SU-DHL-6 (cell line): ENCODE results near the gene ENTPD6.

Experiments used
- H2AFZ ChIP-seq: fragments of 200-600 bp; sonication (generic); 2 replicates; pipeline ENCODE4 v1.6.1; 2014; ENCODE audit warnings: low read depth, mild to moderate bottlenecking, moderate library complexity, mixed read lengths, antibody characterized with exemption, low read length; ENCODE audit not compliant: severe bottlenecking
- H3F3A ChIP-seq: fragments of 200-600 bp; shearing (Covaris generic); 2 replicates; pipeline ENCODE4 v1.6.0; 2016; ENCODE audit warnings: antibody characterized with exemption, mild to moderate bottlenecking; ENCODE audit not compliant: insufficient read depth
- H3K27ac ChIP-seq: fragments of 200-600 bp; sonication (generic); 2 replicates; pipeline ENCODE4 v1.5.1; 2016; ENCODE audit warnings: low read depth, mild to moderate bottlenecking, low read length, moderate library complexity, mixed read lengths
- H3K27me3 ChIP-seq: fragments of 200-600 bp; sonication (generic), shearing (Covaris generic); 2 replicates; pipeline ENCODE4 v1.6.0; 2014; ENCODE audit warnings: mild to moderate bottlenecking, low read length
- H3K36me3 ChIP-seq: fragments of 200-600 bp; sonication (generic); 2 replicates; pipeline ENCODE4 v1.6.1; 2014; ENCODE audit warnings: mild to moderate bottlenecking, low read length, mixed read lengths
- H3K4me2 ChIP-seq: fragments of 300-600, 200-600 bp; shearing (Covaris generic), sonication (generic); 2 replicates; pipeline ENCODE4 v1.6.0; 2014; ENCODE audit warnings: low read length, low read depth, mild to moderate bottlenecking; ENCODE audit not compliant: poor library complexity, severe bottlenecking
- H3K4me3 ChIP-seq: fragments of 200-600 bp; sonication (generic); 2 replicates; pipeline ENCODE4 v1.5.1; 2014; ENCODE audit warnings: antibody characterized with exemption, low read length, mild to moderate bottlenecking, mixed read lengths; ENCODE audit not compliant: insufficient read depth, poor library complexity, severe bottlenecking
- H3K79me2 ChIP-seq: fragments of 200-600 bp; sonication (generic); 2 replicates; pipeline ENCODE4 v1.6.1; 2014; ENCODE audit warnings: mild to moderate bottlenecking, low read length, moderate library complexity; ENCODE audit not compliant: insufficient read depth
- H3K9ac ChIP-seq: fragments of 200-600 bp; sonication (generic); 2 replicates; pipeline ENCODE4 v1.7.0; 2014; ENCODE audit warnings: mild to moderate bottlenecking, low read length
- H3K9me2 ChIP-seq: fragments of 200-600 bp; sonication (generic); replicated peaks from 2 replicates; pipeline ENCODE4 v1.6.1; 2014; ENCODE audit warnings: low read length; ENCODE audit not compliant: insufficient read depth
- H3K9me3 ChIP-seq: fragments of 200-600 bp; sonication (generic); 2 replicates; pipeline ENCODE4 v1.6.1; 2014; ENCODE audit warnings: low read length, mixed read lengths; ENCODE audit not compliant: insufficient read depth
- H4K20me1 ChIP-seq: fragments of 200-600 bp; sonication (generic); 2 replicates; pipeline ENCODE4 v1.6.1; 2014; ENCODE audit warnings: low read depth, mild to moderate bottlenecking, antibody characterized with exemption, low read length, moderate library complexity, mixed read lengths
- CTCF ChIP-seq: fragments of 200-600 bp; sonication (generic); IDR thresholded peaks from one replicate; pipeline ENCODE4 v1.5.1; 2017; ENCODE audit warnings: antibody characterized with exemption, mild to moderate bottlenecking, low read length, moderate library complexity; ENCODE audit not compliant: insufficient read depth, poor library complexity, severe bottlenecking
- EZH2phosphoT487 ChIP-seq: fragments of 200-600 bp; sonication (generic), shearing (Covaris generic); conservative IDR thresholded peaks from 2 replicates; pipeline ENCODE4 v1.6.1; 2018; ENCODE audit warnings: mild to moderate bottlenecking, antibody characterized with exemption, low read length, moderate library complexity, mixed read lengths

ENTPD6 gene

GRCh38 chr20:25245461-25245860 is 49.9 kb downstream of the ENTPD6 start:
- Histone ChIP-seq H3K79me2 (no peaks in the 10 kb centered on the region), H3K9me2 (no peaks in the 10 kb centered on the region), H3K9me3 (no peaks in the 10 kb centered on the region), H4K20me1 (peaks cover 6% of the 10 kb centered on the region; the same call in 1 of the 2 replicates), H3K36me3 (no peaks in the 10 kb centered on the region), H3K27ac (no peak overlapping the region), H3K9ac (no peak overlapping the region), H3F3A (peaks cover 7% of the 10 kb centered on the region), H2AFZ (no peak overlapping the region), H3K27me3 (no peaks in the 10 kb centered on the region), H3K4me3 (no peak overlapping the region), H3K4me2 (no peak overlapping the region)
- TF ChIP-seq EZH2phosphoT487, result no peak
- no peak for TF ChIP-seq CTCF

GRCh38 chr20:25246182-25246999 is 50.9 kb downstream of the ENTPD6 start:
- no peak overlapping the region for H3K4me3 ChIP-seq
- H3K79me2 ChIP-seq, result no peaks in the 10 kb centered on the region
- peaks cover 6% of the 10 kb centered on the region; the same call in 1 of the 2 replicates for H4K20me1 ChIP-seq
- H2AFZ ChIP-seq, result no peak overlapping the region
- H3K27ac ChIP-seq, result no peak overlapping the region
- H3K27me3 ChIP-seq, result no peaks in the 10 kb centered on the region
- H3K9ac ChIP-seq, result no peak overlapping the region
- TF ChIP-seq CTCF (no peak), EZH2phosphoT487 (no peak)
- H3K4me2 ChIP-seq, result no peak overlapping the region
- H3F3A ChIP-seq, result peaks cover 7% of the 10 kb centered on the region
- H3K9me3 ChIP-seq, result no peaks in the 10 kb centered on the region
- H3K36me3 ChIP-seq, result no peaks in the 10 kb centered on the region
- H3K9me2 ChIP-seq, result no peaks in the 10 kb centered on the region

GRCh38 chr20:25247000-25247517 is 51.5 kb downstream of the ENTPD6 start:
- Histone ChIP-seq H2AFZ (peak overlapping the region; percentile 65), H3K4me3 (peak overlapping the region; percentile 67)

More at GRCh38 chr20:25247000-25247517, 51.5 kb downstream of the ENTPD6 start:
- H3K4me2 ChIP-seq, result peak overlapping the region; percentile 57
- no peaks in the 10 kb centered on the region for H3K27me3 ChIP-seq
- H3K9me3 ChIP-seq, result no peaks in the 10 kb centered on the region
- peaks cover 7% of the 10 kb centered on the region for H3F3A ChIP-seq
- H3K79me2 ChIP-seq, result no peaks in the 10 kb centered on the region
- H4K20me1 ChIP-seq, result peaks cover 6% of the 10 kb centered on the region; the same call in 1 of the 2 replicates
- no peak overlapping the region for H3K27ac ChIP-seq
- H3K9ac ChIP-seq, result peak overlapping the region; percentile 72
- no peaks in the 10 kb centered on the region for H3K36me3 ChIP-seq
- H3K9me2 ChIP-seq, result no peaks in the 10 kb centered on the region
- no peak for TF ChIP-seq EZH2phosphoT487
- no peak for TF ChIP-seq CTCF
